Raji (cell line): Measurements from ENCODE around the gene SIX3.

ENCODE experiments used
- POLR2A ChIP-seq: IDR thresholded peaks from 2 replicates; pipeline ENCODE4 v1.6.1; 2011; ENCODE audit warnings: low read depth, low read length, control low read depth; ENCODE audit not compliant: insufficient read depth

Gene SIX3

DNA sequence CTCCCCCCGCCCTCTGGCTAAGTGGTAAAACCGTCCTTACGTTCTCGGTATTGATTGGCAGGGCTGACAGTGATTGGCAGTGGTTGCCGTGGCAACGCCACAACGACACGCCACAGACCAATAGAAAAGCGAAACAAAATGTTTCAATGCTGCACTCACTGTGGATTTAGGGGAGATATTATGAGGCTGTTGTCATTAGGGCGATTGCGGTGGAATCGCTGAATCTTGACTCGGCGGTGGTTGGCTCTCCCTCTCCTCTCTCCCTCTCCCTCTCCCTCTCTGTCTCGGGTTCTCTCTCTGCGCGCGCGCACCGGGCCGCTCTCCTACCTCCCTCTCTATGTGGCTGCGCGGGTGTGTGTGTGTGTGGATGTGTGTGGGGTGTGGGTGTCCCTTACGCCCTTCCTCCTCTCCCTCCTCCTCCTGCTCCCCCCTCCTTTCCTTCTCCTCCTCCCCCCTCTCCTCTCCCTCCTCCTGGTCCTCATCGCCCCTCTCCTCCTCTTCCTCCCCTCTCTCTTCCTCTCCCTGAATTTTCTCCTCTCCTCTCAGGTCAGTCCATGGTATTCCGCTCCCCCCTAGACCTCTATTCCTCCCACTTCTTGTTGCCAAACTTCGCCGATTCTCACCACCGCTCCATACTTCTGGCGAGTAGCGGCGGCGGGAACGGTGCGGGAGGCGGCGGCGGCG, at the start of gene SIX3:
SIX3 (plus strand) TSS at position 152 of the 684 bp plus-strand sequence; CDS start at position 555, 403 bp downstream.
- TF ChIP-seq POLR2A: no peak

DNA sequence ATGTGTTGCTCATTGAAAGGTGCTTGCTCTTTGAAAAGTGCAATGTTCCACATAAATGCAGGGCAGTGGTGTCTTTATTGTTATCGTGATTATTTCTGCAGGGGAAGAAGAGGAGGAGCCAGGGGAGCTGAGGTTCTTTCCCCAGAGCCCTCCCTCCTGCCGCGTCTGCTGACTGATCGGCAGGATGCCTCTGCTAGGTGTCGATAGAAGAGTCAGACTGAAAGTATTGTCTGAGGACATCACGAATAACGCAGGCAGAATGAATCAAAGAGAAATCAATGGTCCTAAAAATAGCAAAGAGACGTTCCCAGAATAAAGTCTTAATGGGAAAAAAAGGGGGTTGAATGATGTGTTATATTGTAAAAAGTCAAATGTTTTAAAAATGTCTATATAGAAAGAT, 47.4 kb upstream of the SIX3 start:
- TF ChIP-seq POLR2A: no peak

DNA sequence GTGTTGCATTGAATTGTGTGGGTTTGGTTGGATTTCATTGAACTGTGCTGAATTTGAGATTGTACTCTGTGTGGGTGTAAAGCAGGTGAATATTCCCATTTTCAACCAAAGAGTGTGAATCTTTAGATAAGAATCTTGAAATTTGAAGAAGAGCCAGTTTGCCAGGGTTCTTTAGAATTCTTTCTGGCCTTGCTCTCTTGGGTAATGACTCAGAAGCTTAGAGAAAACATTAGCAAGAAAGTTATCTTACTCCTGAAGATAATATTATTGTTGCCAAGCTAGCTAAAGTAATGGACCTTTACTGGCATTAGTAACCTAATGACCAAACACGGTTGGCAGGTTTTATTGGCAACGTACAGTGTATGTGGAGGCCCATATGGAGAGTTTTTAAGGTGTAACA, 46.4 kb upstream of the SIX3 start:
- no peak for TF ChIP-seq POLR2A

DNA sequence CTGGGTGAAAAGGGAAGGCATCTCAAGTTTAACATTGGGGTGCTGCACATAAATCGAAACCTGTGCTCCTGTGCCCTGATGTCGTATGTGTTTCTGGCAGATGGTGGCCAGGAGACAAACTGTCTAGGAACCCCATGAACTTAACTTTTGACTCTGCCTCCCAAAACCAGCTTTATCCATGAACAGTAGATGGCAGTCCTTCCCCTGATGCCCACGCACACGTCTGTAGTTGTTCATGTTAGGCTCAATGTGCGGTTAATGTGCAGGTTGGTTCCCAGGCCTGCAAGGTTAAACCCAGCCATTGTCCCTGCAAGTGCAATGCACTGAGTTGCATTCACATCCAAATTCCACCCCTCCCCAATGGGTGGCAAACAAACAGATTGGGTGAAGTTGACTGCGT, 44.1 kb upstream of the SIX3 start:
- TF ChIP-seq POLR2A: no peak

DNA sequence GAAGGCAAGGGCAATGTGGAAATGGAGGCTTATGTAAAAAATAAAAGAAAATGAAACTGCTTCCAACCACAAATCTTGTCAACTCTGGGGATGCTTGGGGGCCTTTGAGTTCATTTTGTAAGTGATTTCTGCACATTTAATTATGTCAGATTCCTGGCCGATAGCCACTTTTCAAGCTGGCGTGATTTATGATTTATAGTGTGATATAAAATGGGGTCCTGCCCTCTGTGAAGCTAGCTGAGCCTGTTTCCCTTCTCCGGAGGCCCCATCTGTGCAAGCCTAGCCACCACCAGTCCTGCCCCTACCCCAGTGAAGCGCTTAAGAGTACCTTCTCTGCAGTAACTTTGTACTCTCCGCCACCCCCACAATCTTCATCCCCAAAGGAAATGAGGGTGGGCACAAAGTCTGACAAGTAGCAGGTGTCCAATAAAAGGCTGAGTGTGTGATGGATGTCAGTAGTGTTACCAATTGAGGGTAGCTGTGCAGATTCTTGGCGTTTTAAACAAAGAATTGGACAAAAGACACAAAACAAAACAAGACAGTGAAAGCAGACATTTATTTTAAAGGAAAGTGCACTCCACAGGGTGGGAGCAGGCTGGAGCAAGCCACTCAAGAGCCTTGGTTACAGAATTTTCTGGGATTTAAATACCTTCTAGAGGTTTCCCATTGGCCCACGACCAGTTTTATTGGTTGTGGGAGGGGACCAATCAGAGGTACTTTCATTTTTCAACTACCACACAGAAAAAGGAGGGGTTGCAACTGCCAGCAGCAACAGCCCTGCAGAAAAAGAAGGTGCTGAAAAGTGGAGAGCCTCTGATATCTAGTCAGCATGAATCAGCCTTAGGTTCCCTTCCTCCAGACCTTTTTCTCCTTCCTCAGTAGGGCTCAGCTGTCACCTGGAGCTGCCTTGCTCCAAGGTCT, 39.0 kb upstream of the SIX3 start:
- TF ChIP-seq POLR2A: no peak

DNA sequence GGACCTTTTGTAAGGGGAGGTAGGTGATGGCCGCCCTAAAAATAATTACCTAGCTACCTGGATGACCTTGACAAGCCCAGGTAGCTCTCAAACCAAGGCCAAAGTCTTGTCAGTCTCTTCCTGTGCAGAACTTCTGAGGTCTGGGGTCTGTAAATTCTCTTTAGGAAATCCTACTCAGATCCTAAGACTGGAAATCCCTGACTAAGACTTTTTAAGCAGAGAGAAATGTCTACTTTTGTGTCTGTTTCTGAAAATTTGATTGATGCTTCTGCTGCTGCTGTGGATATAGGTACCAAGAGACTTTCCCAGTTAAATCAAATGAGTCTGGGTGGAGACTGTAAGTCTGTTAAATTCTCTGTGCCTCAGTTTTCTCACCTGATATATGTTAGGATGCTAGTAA, 36.9 kb upstream of the SIX3 start:
- TF ChIP-seq POLR2A: no peak

DNA sequence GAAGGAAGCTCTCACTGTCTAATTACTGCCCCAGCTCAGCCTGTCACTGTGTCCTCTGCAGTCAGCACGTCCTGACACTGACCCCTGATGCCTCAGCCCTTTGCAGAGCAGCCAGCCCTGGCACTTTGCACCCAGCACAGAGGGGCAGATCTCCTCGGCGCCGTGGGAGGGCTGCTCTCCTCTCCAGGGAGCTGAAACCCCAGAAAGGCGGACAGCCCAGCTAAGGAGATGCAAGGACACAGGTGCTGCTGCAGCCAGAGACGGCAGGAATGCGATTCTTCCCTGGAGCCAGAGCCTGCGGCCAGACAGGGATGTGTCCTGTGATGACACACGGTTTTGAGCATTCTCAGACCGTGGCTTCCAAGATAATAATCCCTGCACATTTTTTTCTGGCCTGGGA, 34.5 kb upstream of the SIX3 start:
- TF ChIP-seq POLR2A: no peak

DNA sequence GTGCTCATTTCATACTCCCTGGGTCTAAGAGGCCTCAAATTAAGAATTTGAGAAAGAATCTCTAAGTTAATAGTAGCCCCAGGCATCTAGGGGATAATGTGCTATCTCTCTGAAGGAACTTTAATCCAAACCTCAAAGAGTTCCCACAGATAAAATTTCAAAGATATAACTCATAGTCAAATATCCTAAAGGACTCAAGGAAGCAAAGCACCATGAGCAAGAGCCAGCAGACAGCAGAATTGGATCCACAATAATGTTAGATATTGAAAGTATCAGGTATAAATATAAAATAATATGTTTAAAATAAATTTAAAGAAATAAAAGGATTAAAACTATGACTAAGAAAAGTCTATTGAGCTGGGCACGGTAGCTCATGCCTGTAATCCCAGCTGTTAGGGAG, 31.7 kb upstream of the SIX3 start:
- TF ChIP-seq POLR2A: no peak

DNA sequence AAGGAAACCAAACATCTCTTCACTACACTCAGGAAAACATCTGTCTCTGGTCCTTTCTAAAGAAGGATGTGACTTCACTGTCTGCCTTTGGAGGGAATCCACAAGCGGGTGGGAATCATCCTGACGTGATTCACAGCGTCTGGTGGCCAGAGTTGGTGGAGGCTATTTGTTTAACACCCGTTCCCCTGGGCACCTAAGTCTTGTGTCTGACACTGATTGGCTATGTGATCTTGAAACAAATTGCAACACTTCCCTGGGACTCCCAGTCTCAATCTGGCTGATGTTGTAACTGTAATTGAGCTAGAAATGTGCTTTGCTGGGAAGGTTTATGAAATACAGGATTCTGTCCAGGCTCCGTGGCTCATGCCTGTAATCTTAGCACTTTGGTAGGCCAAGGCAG, 28.8 kb upstream of the SIX3 start:
- TF ChIP-seq POLR2A: no peak

DNA sequence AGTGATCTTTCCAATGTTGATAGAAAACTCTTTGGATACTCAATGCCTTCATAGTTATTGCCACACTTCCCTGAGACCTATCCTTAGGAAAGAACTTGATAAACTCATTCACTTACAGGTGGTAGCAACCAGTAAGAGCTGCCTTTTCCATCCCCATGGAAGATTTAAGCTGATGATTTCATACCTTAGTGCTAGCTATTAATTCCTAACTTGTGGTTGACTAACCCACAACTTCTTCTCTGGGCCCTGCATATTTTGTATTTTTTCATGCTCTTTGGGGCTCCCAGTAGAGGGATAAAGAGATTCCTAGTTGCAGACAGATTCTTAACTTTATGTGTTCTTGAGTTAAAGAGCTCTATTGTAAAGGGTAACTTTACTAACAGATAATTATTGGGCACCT, 25.2 kb upstream of the SIX3 start:
- no peak for TF ChIP-seq POLR2A

DNA sequence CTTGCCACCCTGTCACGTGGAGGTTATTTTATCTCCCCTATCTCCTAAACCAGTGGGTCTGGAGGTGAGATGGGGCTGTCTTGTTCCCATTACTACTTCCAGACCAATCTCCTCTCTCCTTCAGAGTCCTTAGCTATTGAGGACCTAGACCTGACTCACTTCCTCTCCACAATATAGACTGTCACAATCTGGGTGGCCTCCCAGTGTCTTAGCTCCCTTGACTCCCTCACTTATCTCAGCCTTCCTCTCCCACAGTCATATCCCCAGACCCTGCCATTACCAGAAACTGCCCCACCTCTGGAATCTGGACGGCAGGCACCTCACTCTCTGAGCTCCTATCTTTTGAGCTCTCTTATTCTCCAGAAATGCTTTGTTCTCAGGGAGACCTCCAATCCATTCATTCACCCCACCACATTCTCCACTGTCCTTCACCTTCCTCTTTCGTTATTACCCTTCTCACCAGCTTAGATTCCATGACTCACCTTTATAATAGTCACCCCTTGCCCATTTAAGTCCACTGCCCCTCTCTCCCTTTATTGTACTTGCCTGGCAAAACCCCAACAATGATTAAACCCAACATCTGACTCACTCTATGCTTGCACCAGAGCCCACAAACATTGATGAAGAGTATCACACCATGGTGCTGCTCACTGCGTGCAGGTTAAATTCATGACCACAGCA, 23.3 kb upstream of the SIX3 start:
- no peak for TF ChIP-seq POLR2A

DNA sequence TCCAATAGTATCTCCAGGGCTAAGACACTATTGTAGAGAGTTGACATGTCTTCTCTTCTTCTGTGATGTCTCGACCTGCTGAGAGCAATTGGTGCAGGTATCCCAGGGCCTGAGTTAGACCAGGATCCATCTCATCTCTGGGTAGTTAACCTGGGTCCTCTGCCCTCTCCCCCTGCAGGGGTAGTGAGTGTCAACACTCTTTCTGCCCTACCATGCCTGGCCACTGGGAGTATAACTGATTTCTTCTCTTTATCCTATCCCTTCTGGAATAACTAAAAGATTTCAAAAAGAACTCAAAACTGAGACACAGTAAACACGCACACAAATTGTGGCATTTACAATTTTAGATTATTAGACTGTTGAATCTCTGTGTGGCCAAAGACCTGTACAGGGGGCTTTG, 20.8 kb upstream of the SIX3 start:
- no peak for TF ChIP-seq POLR2A

DNA sequence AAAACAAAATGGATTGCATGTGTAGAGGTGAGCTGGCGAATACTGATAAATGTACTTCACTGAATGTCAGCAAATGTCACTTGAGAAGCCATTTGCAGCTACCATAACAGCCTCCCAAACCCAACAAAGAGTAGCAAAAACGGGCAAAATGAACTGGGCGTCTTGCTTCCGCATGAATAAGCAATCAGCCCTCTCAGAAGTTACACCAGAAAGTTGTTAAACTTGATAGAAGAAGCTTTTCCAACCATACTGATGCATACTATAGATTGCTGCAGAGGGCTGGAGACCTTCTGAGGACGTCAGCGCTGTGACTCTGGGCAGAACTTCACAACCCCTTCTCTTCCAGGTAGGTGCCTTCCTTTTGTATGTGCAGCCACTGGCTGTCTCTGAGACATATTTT, 18.7 kb upstream of the SIX3 start:
- TF ChIP-seq POLR2A: no peak

DNA sequence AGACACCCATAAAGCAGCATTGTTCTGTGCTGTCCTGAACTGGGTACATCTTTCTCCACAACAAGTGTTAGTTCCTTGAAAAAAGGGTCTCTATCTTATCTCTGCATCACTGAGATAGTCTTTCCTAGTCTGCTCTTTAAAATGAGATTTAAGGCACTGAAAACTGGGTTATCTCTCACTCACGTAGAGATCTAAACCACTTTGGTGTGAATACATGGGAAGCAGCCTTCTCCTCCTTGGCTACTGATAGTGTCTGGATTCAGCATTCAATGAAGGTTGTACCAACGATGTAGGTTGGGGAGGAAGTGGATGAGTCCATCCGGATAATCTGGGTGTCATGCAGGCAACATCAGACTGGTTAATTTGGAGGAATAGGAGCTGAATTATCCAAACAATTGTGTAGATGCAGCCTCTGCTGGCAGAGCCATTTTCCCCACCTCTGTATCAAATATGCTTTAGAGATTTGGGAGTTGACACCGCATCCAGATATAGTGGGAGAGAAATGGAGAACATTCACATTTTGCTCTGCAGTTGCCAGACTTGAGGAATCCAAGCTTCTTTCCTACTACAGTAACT, 15.9 kb upstream of the SIX3 start:
- no peak for TF ChIP-seq POLR2A

DNA sequence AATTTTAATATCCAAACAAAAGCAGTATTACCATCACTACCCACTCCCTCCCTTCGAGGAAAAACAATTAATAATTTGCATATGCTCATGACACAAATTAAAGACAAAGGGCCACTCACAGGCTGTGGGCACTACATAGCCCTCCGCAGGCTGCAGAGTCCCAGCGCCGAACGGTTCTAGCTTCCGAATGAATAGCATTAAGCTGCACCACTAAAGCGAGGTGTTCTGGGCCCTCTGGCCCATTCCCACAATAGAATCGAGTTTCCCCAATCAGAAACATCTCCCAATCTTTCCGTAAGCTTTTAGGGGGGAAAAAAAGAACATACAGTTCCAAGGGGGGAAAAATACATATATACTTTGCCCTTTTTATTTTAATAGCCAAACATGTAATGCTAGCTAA, 14.5 kb upstream of the SIX3 start:
- no peak for TF ChIP-seq POLR2A
